Measurements from ENCODE around the gene ANO2. TPM values are rescaled to one million over a fixed set of nuclear protein-coding genes. Genes with fewer than 3 reads are reported as not detected.

ANO2 gene
- total RNA-seq, 4 donors from 2014 or later, result 4.0 to 17.9 (median 5.1) TPM

DNA sequence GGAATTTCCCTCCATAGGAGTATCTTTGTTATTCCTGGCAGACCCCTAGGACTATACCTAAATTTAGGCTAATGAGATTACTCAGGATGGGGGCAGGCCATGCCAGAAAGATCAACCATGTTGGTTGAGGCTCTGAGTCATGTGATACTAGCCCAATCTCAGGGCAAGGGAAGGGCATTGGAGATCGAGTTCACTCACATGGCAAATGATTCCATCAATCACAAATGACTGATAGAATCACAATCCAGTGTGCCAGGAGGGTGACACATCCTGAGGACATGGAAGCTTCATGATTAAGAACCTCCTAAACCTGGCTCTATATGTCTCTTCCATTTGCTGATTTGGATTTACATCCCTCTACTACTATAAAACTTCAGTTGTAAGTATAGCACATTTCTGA is 330.8 kb downstream of the ANO2 start:
- 88% methylated on average over 1 of the region's 1 CpG for WGBS
- no peak for DNase-seq (ENCODE audit: extremely low spot score)
- TF ChIP-seq POLR2A (IDR thresholded peaks at IDR 0.05; ENCODE audit: low read depth) (no peak), EP300 (IDR thresholded peaks at IDR 0.05) (no peak), POLR2AphosphoS5 (IDR thresholded peaks at IDR 0.05) (no peak)
- TF ChIP-seq, protein P1, sequence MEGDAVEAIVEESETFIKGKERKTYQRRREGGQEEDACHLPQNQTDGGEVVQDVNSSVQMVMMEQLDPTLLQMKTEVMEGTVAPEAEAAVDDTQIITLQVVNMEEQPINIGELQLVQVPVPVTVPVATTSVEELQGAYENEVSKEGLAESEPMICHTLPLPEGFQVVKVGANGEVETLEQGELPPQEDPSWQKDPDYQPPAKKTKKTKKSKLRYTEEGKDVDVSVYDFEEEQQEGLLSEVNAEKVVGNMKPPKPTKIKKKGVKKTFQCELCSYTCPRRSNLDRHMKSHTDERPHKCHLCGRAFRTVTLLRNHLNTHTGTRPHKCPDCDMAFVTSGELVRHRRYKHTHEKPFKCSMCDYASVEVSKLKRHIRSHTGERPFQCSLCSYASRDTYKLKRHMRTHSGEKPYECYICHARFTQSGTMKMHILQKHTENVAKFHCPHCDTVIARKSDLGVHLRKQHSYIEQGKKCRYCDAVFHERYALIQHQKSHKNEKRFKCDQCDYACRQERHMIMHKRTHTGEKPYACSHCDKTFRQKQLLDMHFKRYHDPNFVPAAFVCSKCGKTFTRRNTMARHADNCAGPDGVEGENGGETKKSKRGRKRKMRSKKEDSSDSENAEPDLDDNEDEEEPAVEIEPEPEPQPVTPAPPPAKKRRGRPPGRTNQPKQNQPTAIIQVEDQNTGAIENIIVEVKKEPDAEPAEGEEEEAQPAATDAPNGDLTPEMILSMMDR (IDR thresholded peaks at IDR 0.05), result no peak
- peaks cover 0 to 13% (median 10%) of the 10 kb centered on the region in 4 donors for H3K4me1 ChIP-seq
- H3K4me3 ChIP-seq, result no peak overlapping the region
- intact Hi-C loops (cut with DNase I), result no loop called here
- peaks cover 0 to 8% (median 0%) of the 10 kb centered on the region in 4 donors for H3K27me3 ChIP-seq
- H3K36me3 ChIP-seq, result peaks cover 0 to 14% (median 0%) of the 10 kb centered on the region in 4 donors
- no peaks in the 10 kb centered on the region for H3K9me3 ChIP-seq
- H3K27ac ChIP-seq (replicated peaks in 1 of 4), result no peak overlapping the region

DNA sequence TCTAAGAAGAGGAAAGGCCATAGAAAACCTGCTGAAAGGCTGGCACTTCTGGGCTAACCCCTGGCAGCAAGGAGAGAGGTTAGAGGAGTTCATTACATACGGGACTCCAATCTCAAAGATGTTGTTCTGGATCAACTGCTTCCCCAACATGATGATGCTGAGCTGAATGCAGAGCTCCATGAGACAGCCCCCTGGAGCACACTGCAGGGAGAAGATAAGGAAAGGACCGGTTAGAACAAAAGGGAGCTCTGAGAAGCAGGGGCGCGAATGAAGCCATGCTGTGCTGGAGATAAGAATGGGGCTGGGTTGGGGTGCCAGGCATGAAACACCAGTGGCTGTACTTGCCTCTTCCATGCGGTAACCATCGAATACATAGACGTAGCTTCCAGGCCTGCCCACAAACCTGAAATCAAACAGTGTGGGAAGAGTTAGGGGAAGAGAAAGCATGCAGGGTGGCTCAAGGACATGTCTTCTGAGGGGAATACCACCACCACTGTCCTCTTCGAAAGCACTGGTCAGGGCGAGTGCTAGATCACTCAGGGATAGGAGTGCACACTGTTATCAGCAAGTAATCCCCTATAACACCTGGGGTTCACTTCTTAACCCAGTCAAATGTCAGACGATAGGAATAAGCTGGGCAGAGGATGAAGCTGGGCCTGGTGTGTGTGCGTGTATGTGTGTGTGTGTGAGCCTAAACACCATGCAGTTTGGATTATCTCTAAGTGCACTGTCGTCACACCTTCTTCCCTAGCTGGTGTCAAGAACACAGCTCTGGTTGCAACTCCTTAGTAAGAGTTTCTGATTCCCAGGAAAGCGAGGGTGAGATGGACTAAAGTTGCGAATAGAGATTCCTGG is 332.3 kb downstream of the ANO2 start:
- intact Hi-C loops (cut with DNase I), result no loop called here
- Histone ChIP-seq H3K27me3 (peaks cover 0 to 8% (median 0%) of the 10 kb centered on the region in 4 donors), H3K27ac (replicated peaks in 1 of 4) (no peak overlapping the region), H3K4me1 (no peaks in the 10 kb centered on the region), H3K36me3 (peaks cover 0 to 14% (median 0%) of the 10 kb centered on the region in 4 donors), H3K4me3 (no peak overlapping the region), H3K9me3 (no peaks in the 10 kb centered on the region)
- no peak for DNase-seq (ENCODE audit: extremely low spot score)
- TF ChIP-seq, protein P1 (IDR thresholded peaks at IDR 0.05), result no peak
- TF ChIP-seq POLR2A (IDR thresholded peaks at IDR 0.05; ENCODE audit: low read depth) (no peak), POLR2AphosphoS5 (IDR thresholded peaks at IDR 0.05) (no peak), EP300 (IDR thresholded peaks at IDR 0.05) (no peak)
- WGBS, result 87% methylated on average over 14 of the region's 14 CpGs

DNA sequence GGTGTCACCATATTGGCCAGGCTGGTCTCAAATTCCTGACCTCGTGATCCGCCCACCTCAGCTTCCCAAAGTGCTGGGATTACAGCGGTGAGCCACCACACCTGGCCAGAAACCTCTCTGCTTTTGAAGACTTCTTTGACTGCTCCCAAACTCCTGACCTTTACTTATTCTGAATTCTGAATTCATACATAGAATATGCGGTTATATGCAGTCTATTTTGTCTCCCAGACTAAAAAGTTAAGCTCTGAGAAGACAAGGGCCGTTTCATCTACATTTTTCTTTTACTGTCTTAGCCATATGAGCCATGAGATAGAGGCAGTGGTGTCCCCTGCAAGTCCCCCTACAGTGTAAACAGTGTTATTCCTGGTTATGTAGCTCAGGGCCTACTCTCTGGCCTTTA is 333.9 kb downstream of the ANO2 start:
- Histone ChIP-seq H3K4me1 (no peaks in the 10 kb centered on the region), H3K4me3 (no peak overlapping the region), H3K36me3 (peaks cover 0 to 14% (median 0%) of the 10 kb centered on the region in 4 donors), H3K9me3 (no peaks in the 10 kb centered on the region), H3K27me3 (peaks cover 0 to under 1% (median 0%) of the 10 kb centered on the region in 4 donors), H3K27ac (replicated peaks in 1 of 4) (no peak overlapping the region)
- TF ChIP-seq, protein P1 (IDR thresholded peaks at IDR 0.05), result no peak
- TF ChIP-seq POLR2A (IDR thresholded peaks at IDR 0.05; ENCODE audit: low read depth) (no peak), POLR2AphosphoS5 (IDR thresholded peaks at IDR 0.05) (no peak), EP300 (IDR thresholded peaks at IDR 0.05) (no peak)
- DNase-seq (ENCODE audit: extremely low spot score), result no peak
- intact Hi-C loops (cut with DNase I), result no loop called here
- 81% methylated on average over 5 of the region's 5 CpGs for WGBS

DNA sequence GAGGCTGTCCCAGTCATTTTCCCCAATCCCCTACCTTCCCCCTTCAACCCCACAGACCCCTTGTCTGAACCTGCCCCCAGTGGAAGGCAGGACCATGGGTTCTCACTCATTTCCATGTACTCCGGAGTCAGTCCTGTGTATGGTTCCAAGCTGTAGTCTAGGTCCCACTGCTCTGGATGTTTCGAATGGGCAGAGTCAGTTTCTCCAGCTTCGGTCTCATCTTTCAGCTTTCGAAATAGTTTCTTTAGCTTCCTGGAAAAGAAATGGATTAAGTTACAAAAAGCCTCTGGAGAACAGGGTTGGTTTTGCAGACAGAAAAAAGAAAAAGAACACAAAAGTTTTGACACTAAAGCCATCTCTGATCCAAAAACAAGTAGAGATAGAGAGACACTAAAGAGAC is 345.7 kb downstream of the ANO2 start:
- H3K27me3 ChIP-seq, result no peaks in the 10 kb centered on the region
- no peaks in the 10 kb centered on the region for H3K4me1 ChIP-seq
- no peak overlapping the region for H3K4me3 ChIP-seq
- no peak overlapping the region for H3K27ac ChIP-seq (replicated peaks in 1 of 4)
- 95% methylated on average over 4 of the region's 4 CpGs for WGBS
- TF ChIP-seq POLR2AphosphoS5 (IDR thresholded peaks at IDR 0.05), result no peak
- TF ChIP-seq, protein P1 (IDR thresholded peaks at IDR 0.05), result no peak
- no peak for TF ChIP-seq POLR2A (IDR thresholded peaks at IDR 0.05; ENCODE audit: low read depth)
- no peak for TF ChIP-seq EP300 (IDR thresholded peaks at IDR 0.05)
- no peak for DNase-seq (ENCODE audit: extremely low spot score)
- peaks cover 0 to 22% (median 0%) of the 10 kb centered on the region in 4 donors for H3K36me3 ChIP-seq
- no peaks in the 10 kb centered on the region for H3K9me3 ChIP-seq
- intact Hi-C loops (cut with DNase I), result no loop called here
